HepG2 (cell line): Measurements from ENCODE around the gene STRIT1. TPM values are rescaled to one million over a fixed set of nuclear protein-coding genes. Genes with fewer than 3 reads are reported as not detected.

Experiments used
- ARID2 ChIP-seq: sonication (generic); formaldehyde crosslinking; IDR thresholded peaks from 2 replicates; pipeline ENCODE4 v1.8.1; 2022; ENCODE audit warnings: mild to moderate bottlenecking, missing genetic modification reagents, borderline replicate concordance
- HOMEZ ChIP-seq: IDR thresholded peaks from 2 replicates; pipeline ENCODE4 v1.6.1; 2016; ENCODE audit warnings: low read depth
- MAFK ChIP-seq, 2 experiments: IDR thresholded peaks in 1 of 2; conservative IDR thresholded peaks in 1 of 2; 2 replicates each; pipeline ENCODE4 v1.6.1; 2011; ENCODE audit warnings: improper control_type of control experiment in 2 of 2, low read length in 2 of 2
- PAXIP1 ChIP-seq: sonication (generic); formaldehyde crosslinking; conservative IDR thresholded peaks from 2 replicates; pipeline ENCODE4 v1.4.0; 2020; ENCODE audit warnings: mild to moderate bottlenecking, missing genetic modification reagents, moderate library complexity
- PHB2 ChIP-seq: fragments of 450-650 bp; IDR thresholded peaks from 2 replicates; pipeline ENCODE4 v1.6.1; 2018; ENCODE audit not compliant: partially characterized antibody
- PTBP1 ChIP-seq: fragments of 200-400 bp; formaldehyde crosslinking; IDR thresholded peaks from 2 replicates; pipeline ENCODE4 v1.6.1; 2018; ENCODE audit warnings: low read length, low read depth; ENCODE audit not compliant: poor library complexity, severe bottlenecking
- ZBTB49 ChIP-seq: sonication (generic); formaldehyde crosslinking; IDR thresholded peaks from 2 replicates; pipeline ENCODE4 v1.4.0; 2020; ENCODE audit warnings: missing genetic modification reagents, borderline replicate concordance
- ZNF263 ChIP-seq: sonication (generic); formaldehyde crosslinking; IDR thresholded peaks from 2 replicates; pipeline ENCODE4 v1.4.0; 2020; ENCODE audit warnings: missing genetic modification reagents
- ZNF550 ChIP-seq: sonication (generic); formaldehyde crosslinking; IDR thresholded peaks from 2 replicates; pipeline ENCODE4 v1.4.0; 2020; ENCODE audit warnings: mild to moderate bottlenecking, missing genetic modification reagents, borderline replicate concordance
- polyA plus RNA-seq, 8 experiments: library from polyadenylated mRNA; depleted of rRNA in 3 of 8; stranded (reverse) in 7 of 8; unstranded in 1 of 8; fragments of >200 nt; fragmentation: Illumina TruSeq in 4 of 8; extraction: Trizol in 4 of 8; gene quantifications; 2 replicates each; pipeline versions ENCODE4 v1.2.1 to v1.2.3, GENCODE V29; 2011 to 2016; ENCODE audit warnings: low read depth in 4 of 8, missing spikeins in 1 of 8, mixed read lengths in 1 of 8; ENCODE audit not compliant: insufficient read depth in 1 of 8
- total RNA-seq, 5 experiments: library from RNA; depleted of rRNA; stranded (reverse); fragments of >200 nt; fragmentation: Illumina TruSeq; extraction: Trizol; gene quantifications; 2 replicates each; pipeline ENCODE4 v1.2.3, GENCODE V29; 2016; ENCODE audit warnings: low read depth in 1 of 5
- TF ChIP-seq, protein P1 (sequence below): sonication (generic); formaldehyde crosslinking; IDR thresholded peaks from 2 replicates; pipeline ENCODE4 v1.5.0; 2020; ENCODE audit warnings: missing genetic modification reagents

The STRIT1 gene
- total and polyA plus RNA-seq, 2 of the 13 experiments (the other 11 are each of a cell fraction or from before 2014, with no cell fraction given), result not detected

- peak; percentile 22; the same call in 1 of the 2 replicates for TF ChIP-seq PAXIP1
- TF ChIP-seq PHB2, result no peak
- TF ChIP-seq ZNF263 (CRISPR knock-in tag), result no peak
- no peak for TF ChIP-seq HOMEZ
- TF ChIP-seq PTBP1, result no peak
- no peak for TF ChIP-seq ARID2 (CRISPR knock-in tag)
- 0 out of 4 replicates have a peak, but pooled peaks of 1 of the 2 experiments have one; percentile 30 for TF ChIP-seq MAFK (conservative IDR thresholded peaks at IDR 0.05 in 1 of 2, IDR thresholded peaks at IDR 0.05 in 1 of 2; ENCODE audit: low read length in 2 of 2)
- TF ChIP-seq ZNF550 (CRISPR knock-in tag), result no peak
- TF ChIP-seq ZBTB49 (CRISPR knock-in tag), result no peak
- TF ChIP-seq, protein P1, sequence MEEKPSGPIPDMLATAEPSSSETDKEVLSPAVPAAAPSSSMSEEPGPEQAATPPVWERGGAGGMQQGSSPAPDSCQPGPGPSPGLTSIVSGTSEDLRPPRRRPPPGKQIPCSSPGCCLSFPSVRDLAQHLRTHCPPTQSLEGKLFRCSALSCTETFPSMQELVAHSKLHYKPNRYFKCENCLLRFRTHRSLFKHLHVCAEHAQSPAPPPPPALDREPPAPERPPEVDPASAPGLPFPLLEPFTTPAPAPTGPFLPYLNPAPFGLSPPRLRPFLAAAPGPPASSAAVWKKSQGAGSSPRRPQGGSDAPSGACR (CRISPR knock-in tag), result no peak
Measured at GRCh38 chr3:155282385-155283091, 10.9 kb downstream of the STRIT1 start (continued).
